HG03558 (cell line): ENCODE measurements around the gene SMIM22.

Source experiments
- ATAC-seq: cut with Tn5 transposase; IDR thresholded peaks from one replicate; pipeline ENCODE4 v1.9.1; 2021; ENCODE audit warnings: moderate number of reproducible peaks; ENCODE audit not compliant: unreplicated experiment; ENCODE audit errors: extremely low read depth

SMIM22 gene

DNA sequence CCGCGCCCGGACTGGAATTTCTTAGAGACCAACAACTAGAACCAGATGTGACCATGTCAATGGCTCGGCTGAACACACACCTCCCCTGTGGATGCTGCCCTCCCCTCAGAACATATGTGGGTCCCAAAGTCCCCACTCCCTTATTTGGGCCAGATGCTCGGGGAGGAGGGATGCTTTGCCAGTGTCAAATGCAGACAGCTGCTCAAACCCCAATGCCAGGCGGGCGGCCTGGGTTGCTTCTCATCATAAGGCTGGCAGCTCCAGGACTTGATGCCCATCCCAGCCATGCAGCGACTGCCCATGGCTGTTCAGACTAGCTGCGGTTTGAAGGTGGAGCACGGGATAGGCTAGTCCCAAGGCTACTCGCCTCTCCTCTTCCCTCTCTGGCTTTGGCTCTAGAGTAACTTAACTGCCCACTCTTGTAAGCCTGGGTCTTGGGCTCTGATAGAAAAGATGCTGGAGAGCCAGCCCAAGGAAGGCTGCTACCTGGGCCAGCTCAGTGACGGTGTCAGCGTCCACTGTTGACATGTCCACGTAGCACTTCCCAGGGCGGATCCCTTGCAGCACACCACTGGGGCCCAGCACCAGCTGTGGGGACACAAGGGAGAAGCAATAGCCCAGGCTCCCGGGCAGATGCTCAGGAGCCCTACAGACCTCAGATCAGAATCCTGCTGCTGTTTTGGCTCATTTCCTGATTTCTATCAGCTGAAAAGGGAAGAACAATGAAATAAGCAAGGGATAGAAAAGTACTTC, 18.3 kb downstream of the SMIM22 start:
- ATAC-seq = no peak

DNA sequence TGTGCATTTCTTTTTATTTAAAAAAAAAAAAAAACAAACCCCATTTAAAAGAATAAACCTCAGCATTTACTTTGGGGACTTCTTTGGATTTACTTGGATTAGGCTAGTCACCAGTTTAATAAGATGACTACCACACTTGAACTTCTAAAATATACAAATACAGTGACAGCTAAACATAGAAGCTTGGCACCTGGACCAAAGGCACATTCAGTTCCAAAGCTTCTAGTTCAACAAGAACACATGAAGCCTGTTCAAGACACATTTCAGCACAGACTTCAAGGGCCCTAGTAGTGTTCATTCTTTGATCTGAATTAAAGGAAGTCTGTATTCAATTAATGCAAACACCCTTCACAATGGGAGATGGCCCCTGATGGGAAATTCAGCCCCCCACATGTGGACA, 18.9 kb downstream of the SMIM22 start:
- ATAC-seq = no peak

DNA sequence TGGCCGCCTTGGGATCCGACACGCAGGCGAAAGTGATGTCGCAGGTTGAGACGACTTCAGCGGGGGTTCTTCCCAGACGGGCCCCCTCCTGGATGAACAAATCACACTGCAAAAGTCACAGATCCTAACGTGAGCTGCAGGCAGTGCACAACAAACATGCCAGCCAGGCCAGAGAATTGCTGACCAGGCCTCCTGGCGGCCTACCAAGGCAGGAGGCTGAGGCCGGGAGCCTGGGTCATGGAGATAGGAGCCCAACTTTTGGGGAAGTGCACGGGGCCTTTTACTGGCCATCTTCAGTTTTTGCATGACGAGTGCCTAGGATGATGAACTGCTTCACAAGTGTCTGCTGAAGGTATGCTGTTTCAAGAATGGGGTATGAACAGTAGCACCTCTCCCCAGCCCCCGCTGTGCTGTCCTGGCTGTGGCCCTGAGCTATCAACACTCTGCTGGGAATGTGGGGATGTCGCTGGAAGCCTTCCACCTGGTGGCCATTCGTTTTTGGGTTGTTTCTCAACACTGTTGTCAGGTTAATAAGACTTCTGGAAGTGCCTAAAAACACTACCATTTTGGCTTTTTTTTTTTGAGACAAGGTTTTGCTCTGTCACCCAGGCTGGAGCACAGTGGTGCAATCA, 19.5 kb downstream of the SMIM22 start:
- no peak for ATAC-seq

DNA sequence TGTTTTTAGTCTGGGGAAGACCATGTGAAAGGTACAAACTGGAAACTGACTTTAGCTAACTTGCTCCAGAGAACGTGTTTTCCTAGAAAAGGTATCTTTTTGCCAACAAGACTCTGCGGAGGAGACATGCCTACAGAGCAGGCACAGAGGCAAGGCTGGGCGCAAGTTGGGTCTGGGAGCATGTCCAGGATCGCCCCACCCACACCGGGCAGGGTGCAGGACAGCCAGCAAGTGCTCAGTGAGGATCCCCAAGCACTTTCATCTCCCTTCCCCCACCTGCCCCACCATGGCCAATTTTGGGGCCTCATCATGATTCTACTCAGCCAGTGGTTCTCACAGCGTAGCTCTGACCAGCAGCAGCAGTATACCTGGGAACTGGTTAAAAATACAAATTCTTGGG, 25.5 kb downstream of the SMIM22 start:
- ATAC-seq = no peak

DNA sequence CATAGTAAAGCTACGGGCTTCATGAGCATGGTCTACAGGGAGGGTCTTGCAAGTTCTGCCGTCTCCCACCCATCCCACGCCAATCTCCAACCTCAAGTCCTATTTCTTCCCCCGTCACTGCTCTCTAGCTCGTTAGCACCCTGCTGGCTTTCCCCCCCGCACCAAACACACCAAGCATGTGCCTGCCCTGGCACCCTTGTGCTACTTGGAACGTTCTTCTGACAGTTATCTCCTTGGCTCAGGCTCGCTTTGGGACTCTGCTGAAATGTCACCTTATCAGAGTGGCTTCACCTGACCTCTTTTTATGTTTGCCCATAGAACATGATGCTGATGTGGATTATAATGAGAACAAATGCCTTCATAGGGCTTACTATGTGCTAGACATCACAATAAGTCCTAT, 30.0 kb downstream of the SMIM22 start:
- ATAC-seq = no peak

DNA sequence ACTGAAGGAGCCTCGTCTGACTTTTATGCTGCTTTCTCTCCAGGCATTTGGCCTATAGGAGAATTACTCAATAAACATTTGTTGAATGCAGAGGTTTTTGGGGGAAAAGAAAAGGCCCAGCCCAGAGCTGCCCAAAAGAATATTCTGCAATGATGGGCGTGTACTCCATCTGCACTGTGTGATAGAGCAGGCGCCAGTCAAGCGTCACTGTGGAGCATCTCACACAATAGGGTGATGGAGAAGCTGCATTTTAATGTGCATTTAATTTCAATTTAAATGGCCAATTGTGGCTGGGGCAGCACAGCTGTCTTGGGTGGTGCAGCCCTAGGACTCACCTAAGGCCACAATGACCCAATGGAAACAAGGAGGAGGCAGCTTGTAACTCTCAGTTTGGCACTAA, 31.4 kb downstream of the SMIM22 start:
- no peak for ATAC-seq

DNA sequence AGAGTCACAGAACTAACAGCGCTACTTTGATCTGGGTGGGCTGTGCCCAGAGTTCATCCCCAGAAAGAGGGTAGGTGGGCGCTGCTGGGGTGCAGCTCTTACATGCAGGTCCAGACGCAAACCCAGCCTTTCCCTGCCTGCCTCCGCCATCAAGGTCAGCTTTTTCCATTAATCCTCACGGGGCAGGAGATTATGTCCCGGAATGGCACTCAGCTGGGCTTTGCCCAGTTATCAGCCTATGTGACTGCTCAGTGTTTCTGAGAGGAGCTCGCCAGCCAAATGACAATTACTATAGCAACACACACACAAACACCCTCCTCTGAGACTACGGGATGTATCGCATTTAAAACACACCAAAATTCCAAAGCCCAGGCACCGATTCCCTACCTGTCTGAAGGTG, 31.8 kb downstream of the SMIM22 start:
- ATAC-seq = no peak

DNA sequence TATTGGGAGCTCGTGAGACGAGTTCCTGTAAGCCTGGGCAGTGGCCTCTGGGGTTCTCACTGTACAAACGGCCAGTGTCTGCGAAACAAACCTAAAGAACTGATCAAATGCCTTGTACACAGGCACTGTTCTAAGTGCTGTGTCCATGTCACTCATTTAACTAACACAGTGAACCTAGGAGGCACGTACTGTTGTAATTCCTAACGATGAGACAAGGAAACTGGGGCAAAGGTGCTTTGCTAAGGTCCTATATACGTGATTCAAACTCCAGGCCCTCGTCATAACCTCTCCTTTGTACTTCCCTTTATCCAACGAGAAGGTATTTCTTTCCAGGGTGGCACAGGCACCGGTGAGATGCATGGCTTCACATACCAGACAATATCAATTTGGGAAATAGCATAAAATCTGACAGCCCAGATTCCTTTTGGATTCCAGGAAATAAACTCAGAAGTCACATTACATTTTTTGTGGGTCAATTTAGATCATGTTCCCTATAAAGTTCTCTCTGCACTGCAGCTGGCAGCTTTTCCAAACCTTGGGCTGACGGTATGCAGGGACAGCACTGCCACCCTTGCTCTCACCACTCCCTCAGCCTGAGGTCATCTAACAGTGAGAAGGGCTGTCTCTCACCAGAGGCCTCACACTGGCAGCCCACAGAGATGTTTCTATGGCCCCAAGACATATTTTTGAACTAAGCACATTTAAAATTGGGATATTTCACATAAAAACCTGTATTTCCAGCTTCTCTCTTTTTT, 33.6 kb downstream of the SMIM22 start:
- no peak for ATAC-seq

DNA sequence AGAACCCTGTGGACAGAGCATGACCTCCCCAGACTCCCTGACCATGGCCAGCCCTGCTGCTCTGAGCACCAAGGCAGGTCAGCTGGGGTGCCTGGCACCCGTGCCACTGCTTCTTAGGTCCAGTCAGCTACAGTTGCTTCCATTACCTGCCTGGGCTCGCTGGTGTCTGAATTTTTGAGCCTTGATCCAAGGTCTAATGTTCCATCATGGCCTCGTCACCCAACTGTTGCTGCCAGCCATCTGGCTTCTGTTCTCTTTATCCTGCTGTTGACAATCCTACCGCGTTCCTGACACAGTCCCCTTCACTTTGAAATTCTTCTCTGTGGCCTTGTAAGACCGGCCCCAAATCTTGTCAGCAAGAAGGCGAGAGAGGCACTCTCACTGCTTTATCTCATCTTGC, 35.2 kb downstream of the SMIM22 start:
- ATAC-seq = no peak

DNA sequence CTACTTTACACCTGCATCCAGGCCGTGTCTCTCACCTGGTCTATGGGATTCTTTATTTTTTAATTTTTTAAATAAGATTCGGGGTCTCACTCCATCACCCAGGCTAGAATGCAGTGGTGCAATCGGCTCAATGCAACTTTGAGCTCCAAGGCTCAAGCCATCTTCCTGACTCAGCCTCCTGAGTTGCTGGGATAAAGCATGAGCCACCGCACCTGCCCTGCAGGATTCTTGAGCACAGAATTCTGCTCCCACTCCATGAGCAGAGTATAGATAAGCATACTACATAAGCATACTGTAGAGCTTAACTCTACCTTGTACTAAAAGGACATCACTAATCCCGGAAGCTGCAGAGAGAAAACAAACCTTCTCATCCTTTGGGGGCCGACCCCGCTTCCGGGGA, 36.4 kb downstream of the SMIM22 start:
- no peak for ATAC-seq

DNA sequence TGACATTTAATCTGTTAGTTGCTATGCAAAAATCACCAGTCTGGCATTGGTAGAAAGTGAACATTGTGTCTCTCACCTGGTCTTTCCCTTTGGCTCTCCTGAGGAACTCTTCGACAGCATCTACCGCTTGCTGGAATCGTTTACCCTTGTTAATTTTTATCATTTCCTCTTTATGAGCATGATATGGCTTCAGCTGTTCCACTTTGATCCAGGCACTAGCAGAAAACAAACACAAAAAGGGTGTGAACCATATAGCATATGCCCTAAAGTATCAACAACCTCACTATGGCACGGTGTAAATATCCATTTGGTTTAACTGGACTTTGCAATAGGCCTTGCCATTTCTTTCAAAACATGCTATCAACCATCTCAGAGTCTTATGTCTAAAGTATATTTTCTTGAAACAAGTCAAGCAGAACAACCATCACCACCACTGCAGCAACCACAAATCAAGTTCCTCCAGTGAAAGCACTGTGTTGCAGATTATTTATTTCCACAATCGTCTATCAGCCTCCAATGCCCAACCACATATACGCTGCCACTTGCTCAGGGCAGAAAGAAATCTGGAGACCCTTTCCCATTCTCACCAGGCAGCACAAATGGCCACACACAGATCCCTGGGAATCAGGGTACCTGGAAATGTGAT, 37.7 kb downstream of the SMIM22 start:
- no peak for ATAC-seq

DNA sequence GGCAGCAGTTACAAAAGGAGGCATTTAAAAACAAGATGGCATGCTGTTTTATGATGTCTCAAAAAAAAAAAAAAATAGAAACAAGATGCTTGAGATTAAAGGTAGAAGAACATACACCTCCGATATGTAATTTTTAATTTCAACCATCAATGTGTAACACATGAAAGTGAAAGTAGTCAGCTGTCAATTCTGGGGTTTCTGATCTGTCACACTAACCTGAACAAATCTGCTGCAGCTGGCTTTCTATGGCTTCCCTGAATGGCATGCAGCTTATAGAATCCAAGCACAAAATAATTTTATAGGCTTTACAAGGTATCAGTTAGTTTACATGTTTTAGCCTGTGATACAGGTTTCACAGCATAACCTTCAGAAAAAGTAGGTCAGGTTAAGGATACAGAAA, 38.4 kb downstream of the SMIM22 start:
- no peak for ATAC-seq

DNA sequence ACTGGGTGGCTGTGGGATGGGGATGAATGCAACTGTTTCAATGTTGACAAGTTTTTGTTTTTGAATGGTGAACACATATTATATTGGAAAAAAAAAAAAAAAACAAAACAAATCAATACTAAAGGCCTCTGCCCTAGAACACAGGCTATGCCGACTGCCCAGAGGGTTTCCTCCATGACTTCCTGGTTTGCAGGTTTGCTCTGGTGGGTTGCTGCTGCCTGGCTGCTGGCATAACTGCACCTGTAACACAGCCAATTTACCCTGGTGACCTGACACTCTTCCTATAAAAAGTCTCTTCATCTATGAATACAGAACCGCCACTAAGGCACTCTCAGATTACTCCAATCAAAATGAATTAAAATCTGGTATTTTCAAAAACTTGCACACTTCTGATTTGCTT, 41.6 kb downstream of the SMIM22 start:
- ATAC-seq = no peak

DNA sequence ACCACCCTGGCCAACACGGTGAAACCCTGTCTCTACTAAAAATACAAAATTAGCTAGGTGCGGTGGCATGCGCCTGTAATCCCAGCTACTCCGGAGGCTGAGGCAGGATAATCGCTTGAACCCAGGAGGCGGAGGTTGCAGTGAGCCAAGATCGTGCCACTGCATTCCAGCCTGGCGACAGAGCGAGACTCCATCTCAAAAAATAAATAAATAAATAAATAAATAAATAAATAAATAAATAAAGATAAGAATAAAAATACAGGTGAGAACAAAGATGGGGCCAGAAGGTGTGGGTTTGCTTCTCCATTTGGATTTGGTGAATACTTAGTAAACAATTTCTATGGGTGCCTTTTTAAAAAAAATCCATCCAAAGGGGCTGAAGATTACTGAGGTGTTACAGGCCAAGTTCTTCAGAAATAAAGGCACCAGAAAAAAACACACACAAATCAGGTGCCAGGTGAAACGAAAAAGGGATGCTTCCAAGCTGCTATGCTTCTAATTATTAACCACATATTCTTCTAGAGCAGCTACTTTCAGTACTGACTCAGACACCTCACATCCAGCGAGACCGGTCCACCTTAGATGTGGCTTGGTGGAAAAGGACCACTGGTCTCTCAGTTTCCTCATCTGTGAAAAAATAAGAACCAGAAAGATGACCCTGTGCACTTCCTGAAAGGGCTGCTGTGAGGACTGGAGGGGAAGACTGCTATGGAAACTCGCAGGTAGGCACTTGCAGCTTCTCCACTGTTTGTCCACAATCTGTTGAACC, 42.7 kb downstream of the SMIM22 start:
- no peak for ATAC-seq

DNA sequence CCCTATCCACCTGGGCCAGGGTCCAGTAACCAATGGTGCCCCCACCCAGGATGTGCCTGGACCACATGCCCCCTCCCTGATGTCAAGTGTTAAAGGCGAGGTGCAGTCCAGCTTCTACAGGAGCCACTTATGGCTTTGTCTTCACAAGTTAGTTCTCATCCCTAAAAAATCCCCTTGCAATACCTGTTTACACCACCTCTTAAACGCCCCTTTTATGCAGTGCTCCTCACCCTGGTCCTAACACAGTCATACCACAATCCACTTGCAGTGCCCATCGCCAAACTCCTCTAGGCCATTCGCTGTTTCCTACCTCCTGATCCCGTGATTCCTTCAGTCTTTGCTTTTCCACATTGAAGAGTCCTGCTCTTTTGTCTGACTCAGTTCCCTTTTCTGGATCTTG, 44.8 kb downstream of the SMIM22 start:
- no peak for ATAC-seq

DNA sequence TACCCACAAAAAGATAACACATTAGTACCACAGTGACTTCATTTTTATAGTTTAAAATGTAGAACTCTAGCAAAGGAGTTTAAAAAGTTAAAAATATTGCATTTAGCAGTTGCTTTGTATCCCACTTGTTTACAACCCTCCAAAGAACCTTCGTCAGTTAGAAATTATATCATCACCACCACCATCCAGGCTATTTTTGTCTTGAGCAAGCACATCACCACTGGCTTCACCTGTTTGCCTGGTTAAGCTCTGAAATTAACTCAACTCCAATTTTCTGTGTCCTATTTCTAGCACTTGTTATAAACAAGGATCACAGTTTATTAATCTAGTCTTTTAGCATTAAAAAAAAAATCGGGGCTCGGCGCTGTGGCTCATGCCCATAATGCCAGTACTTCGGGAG, 45.8 kb downstream of the SMIM22 start:
- ATAC-seq = no peak
